ENCODE data around the gene MED15. TPM values are rescaled to one million over a fixed set of nuclear protein-coding genes. Genes with fewer than 3 reads are reported as not detected.
"Not testable (repeated sequence)": the region's sequence is repeated elsewhere in the genome, so short reads cannot be mapped to it uniquely, and the experiment has no call there.

The MED15 gene
- total RNA-seq, 1 experiment from 2014 or later, result 94.7 TPM

GRCh38 chr22:20590477-20591294 lies 83.3 kb downstream of the MED15 start:
- Histone ChIP-seq H3K9me3 (no peaks in the 10 kb centered on the region), H3K36me3 (ENCODE audit: control insufficient read depth, insufficient read depth, low read length) (no peaks in the 10 kb centered on the region; the same call in none of the 2 replicates), H3K4me3 (ENCODE audit: low read depth, low read length) (no peak overlapping the region), H3K4me1 (no peaks in the 10 kb centered on the region), H3K27me3 (replicated peaks; ENCODE audit: control insufficient read depth, insufficient read depth, low read length) (no peaks in the 10 kb centered on the region)
- Mint-ChIP-seq H3K27ac (ENCODE audit: unreplicated experiment) (no peak overlapping the region), H3K36me3 (ENCODE audit: insufficient read depth, unreplicated experiment) (peaks cover 5% of the 10 kb centered on the region), H3K4me1 (ENCODE audit: low read depth, unreplicated experiment) (no peaks in the 10 kb centered on the region), H3K27me3 (ENCODE audit: insufficient read depth, unreplicated experiment) (peaks cover 9% of the 10 kb centered on the region), H3K9me3 (ENCODE audit: unreplicated experiment) (no peaks in the 10 kb centered on the region), H3K4me3 (ENCODE audit: unreplicated experiment) (no peak overlapping the region)
- DNase-seq, result peak in 1 of 2 experiments; percentile 24
- intact Hi-C loops (cut with micrococcal nuclease; ENCODE audit: unreplicated experiment), result no loop called here
- BruUV-seq (replicated peaks), result no TSS peak
- TF ChIP-seq CTCF (IDR thresholded peaks at IDR 0.05; ENCODE audit: insufficient read depth in 1 of 2, low read depth in 1 of 2, low read length in 1 of 2, severe bottlenecking in 1 of 2, unreplicated experiment in 1 of 2), result no peak
- ChIA-PET POLR2A (no interaction called here), CTCF (interaction anchor here (1.6 kb wide), 1 partner anchor 23 kb away, joined by 3 read pairs; no protein-coding TSS in a partner anchor)

DNA sequence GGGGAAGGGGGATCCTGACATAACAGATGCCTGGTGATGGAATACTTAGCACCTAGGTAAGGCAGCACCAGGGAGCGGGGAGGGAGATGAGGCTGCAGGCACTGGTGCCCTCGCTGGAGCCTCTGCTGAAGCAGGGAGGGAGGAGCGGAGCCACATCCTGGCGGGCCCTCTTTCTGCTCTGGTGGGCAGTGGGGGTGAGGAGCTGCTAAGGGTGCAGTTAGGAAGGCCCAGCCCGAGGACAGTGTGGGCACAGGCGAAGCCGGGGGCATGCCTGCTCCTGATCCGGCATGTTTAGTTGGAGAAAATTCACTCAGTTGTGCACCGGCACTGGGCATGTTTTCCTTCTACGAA lies 83.9 kb downstream of the MED15 start:
- TF ChIP-seq CTCF (IDR thresholded peaks at IDR 0.05; ENCODE audit: insufficient read depth in 1 of 2, low read depth in 1 of 2, low read length in 1 of 2, severe bottlenecking in 1 of 2, unreplicated experiment in 1 of 2), result no peak
- Histone ChIP-seq H3K4me3 (ENCODE audit: low read depth, low read length) (no peak overlapping the region), H3K9me3 (no peaks in the 10 kb centered on the region), H3K36me3 (ENCODE audit: control insufficient read depth, insufficient read depth, low read length) (no peaks in the 10 kb centered on the region), H3K4me1 (no peaks in the 10 kb centered on the region), H3K27me3 (replicated peaks; ENCODE audit: control insufficient read depth, insufficient read depth, low read length) (no peaks in the 10 kb centered on the region)
- DNase-seq, result no peak
- ChIA-PET CTCF (interaction anchor here (1.6 kb wide), 1 partner anchor 23 kb away, joined by 3 read pairs; no protein-coding TSS in a partner anchor), POLR2A (no interaction called here)
- no TSS peak for BruUV-seq (replicated peaks)
- H3K27ac Mint-ChIP-seq (ENCODE audit: unreplicated experiment), result no peak overlapping the region
- no peaks in the 10 kb centered on the region for H3K9me3 Mint-ChIP-seq (ENCODE audit: unreplicated experiment)
- peaks cover 5% of the 10 kb centered on the region for H3K36me3 Mint-ChIP-seq (ENCODE audit: insufficient read depth, unreplicated experiment)
- peaks cover 9% of the 10 kb centered on the region for H3K27me3 Mint-ChIP-seq (ENCODE audit: insufficient read depth, unreplicated experiment)
- intact Hi-C loops (cut with micrococcal nuclease; ENCODE audit: unreplicated experiment), result no loop called here
- no peak overlapping the region for H3K4me3 Mint-ChIP-seq (ENCODE audit: unreplicated experiment)
- H3K4me1 Mint-ChIP-seq (ENCODE audit: low read depth, unreplicated experiment), result no peaks in the 10 kb centered on the region

DNA sequence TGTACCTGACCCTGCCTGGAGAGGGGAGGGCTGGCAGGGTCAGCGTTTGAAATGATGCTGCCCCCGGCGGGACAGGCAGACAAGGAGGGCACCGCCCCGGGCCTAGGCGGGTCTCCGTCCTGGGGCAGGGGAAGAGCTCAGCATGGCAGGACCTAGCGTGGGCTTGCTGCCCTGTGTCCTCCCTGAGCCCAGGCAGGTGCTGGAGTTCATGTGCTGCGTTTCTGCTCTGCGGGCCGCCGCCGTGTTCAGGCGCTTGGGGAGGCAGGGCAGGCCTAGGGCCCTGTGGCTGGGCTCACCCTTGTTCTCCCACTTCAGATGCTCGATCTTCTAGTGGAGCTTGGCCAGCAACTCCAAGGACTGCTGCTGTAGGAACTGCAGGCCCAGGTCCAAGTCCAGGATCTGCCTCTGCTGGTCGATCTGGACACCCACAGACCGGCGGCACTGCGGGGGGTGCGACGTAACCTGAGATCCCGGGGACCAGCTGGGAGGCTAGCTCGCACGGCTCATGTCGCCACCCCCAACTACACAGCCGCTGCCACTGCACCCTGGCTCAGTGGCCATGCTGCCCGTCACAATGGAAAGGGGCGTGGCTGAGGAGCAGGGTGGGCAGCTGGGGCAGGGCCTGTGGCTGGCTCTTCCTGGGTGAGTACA lies 84.4 kb downstream of the MED15 start:
- Histone ChIP-seq H3K4me3 (ENCODE audit: low read depth, low read length) (no peak overlapping the region), H3K27me3 (replicated peaks; ENCODE audit: control insufficient read depth, insufficient read depth, low read length) (no peaks in the 10 kb centered on the region), H3K9me3 (no peaks in the 10 kb centered on the region), H3K4me1 (no peaks in the 10 kb centered on the region), H3K36me3 (ENCODE audit: control insufficient read depth, insufficient read depth, low read length) (no peaks in the 10 kb centered on the region)
- TF ChIP-seq CTCF (IDR thresholded peaks at IDR 0.05; ENCODE audit: insufficient read depth in 1 of 2, low read depth in 1 of 2, low read length in 1 of 2, severe bottlenecking in 1 of 2, unreplicated experiment in 1 of 2), result no peak
- intact Hi-C loops (cut with micrococcal nuclease; ENCODE audit: unreplicated experiment), result no loop called here
- Mint-ChIP-seq H3K4me3 (ENCODE audit: unreplicated experiment) (no peak overlapping the region), H3K27me3 (ENCODE audit: insufficient read depth, unreplicated experiment) (peaks cover 9% of the 10 kb centered on the region), H3K36me3 (ENCODE audit: insufficient read depth, unreplicated experiment) (peaks cover 5% of the 10 kb centered on the region), H3K4me1 (ENCODE audit: low read depth, unreplicated experiment) (no peaks in the 10 kb centered on the region), H3K27ac (ENCODE audit: unreplicated experiment) (no peak overlapping the region), H3K9me3 (ENCODE audit: unreplicated experiment) (no peaks in the 10 kb centered on the region)
- DNase-seq, result peak in 1 of 2 experiments; percentile 27
- no TSS peak for BruUV-seq (replicated peaks)
- ChIA-PET CTCF (interaction anchor here (1.6 kb wide), 1 partner anchor 24 kb away, joined by 3 read pairs; no protein-coding TSS in a partner anchor), POLR2A (no interaction called here)

DNA sequence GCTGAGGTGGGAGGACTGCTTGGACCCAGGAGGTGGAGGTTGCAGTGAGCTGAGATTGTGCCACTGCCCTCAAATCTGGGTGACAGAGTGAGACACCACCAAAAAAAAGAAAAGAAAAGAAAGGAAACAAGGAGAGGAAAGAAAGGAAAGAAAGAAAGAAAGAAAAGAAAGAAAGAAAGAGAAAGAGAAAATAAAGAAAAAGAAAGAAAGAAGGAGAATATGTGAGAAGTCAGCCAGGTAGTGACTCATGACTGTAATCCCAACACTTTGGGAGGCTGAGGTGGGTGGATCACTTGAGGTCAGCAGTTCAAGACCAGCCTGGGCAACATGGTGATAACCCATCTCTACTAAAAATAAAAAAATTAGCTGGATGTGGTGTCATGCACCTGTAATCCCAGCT lies 86.6 kb downstream of the MED15 start:
- H3K36me3 ChIP-seq (ENCODE audit: control insufficient read depth, insufficient read depth, low read length); H3K4me1 ChIP-seq; CTCF ChIA-PET; H3K4me3 Mint-ChIP-seq (ENCODE audit: unreplicated experiment); H3K27me3 ChIP-seq (replicated peaks; ENCODE audit: control insufficient read depth, insufficient read depth, low read length); DNase-seq; H3K9me3 ChIP-seq; POLR2A ChIA-PET; H3K4me3 ChIP-seq (ENCODE audit: low read depth, low read length); intact Hi-C loops (cut with micrococcal nuclease; ENCODE audit: unreplicated experiment); H3K27me3 Mint-ChIP-seq (ENCODE audit: insufficient read depth, unreplicated experiment); H3K27ac Mint-ChIP-seq (ENCODE audit: unreplicated experiment); H3K4me1 Mint-ChIP-seq (ENCODE audit: low read depth, unreplicated experiment); H3K36me3 Mint-ChIP-seq (ENCODE audit: insufficient read depth, unreplicated experiment); BruUV-seq (replicated peaks); H3K9me3 Mint-ChIP-seq (ENCODE audit: unreplicated experiment): not testable (repeated sequence)

- BruUV-seq (replicated peaks); H3K27me3 ChIP-seq (replicated peaks; ENCODE audit: control insufficient read depth, insufficient read depth, low read length); H3K27ac Mint-ChIP-seq (ENCODE audit: unreplicated experiment); POLR2A ChIA-PET; intact Hi-C loops (cut with micrococcal nuclease; ENCODE audit: unreplicated experiment); H3K4me3 ChIP-seq (ENCODE audit: low read depth, low read length); H3K4me3 Mint-ChIP-seq (ENCODE audit: unreplicated experiment); H3K9me3 ChIP-seq; H3K27me3 Mint-ChIP-seq (ENCODE audit: insufficient read depth, unreplicated experiment); H3K4me1 Mint-ChIP-seq (ENCODE audit: low read depth, unreplicated experiment); H3K4me1 ChIP-seq; DNase-seq; H3K9me3 Mint-ChIP-seq (ENCODE audit: unreplicated experiment); H3K36me3 ChIP-seq (ENCODE audit: control insufficient read depth, insufficient read depth, low read length); H3K36me3 Mint-ChIP-seq (ENCODE audit: insufficient read depth, unreplicated experiment): not testable (repeated sequence)
- CTCF ChIA-PET, result interaction anchor here (0.7 kb wide), 1 partner anchor 26 kb away, joined by 7 read pairs; no protein-coding TSS in a partner anchor
These were observed 87.1 kb downstream of the MED15 start for GRCh38 chr22:20594486-20594885.

All from Caco-2 (cell line).